Choroid plexus epithelial cell (primary cell): Measurements from ENCODE around the gene PNLIPRP3.
A peak's percentile ranks its signal among the peaks of the same experiment; 100 is the strongest.

Experiments
- DNase-seq: peaks from one replicate; pipeline ENCODE4 v3.0.0-alpha.2; 2010; ENCODE audit warnings: low read depth
- H3K4me3 ChIP-seq: 2 replicates; pipeline ENCODE4 v1.5.1; 2011; ENCODE audit warnings: low read depth, mild to moderate bottlenecking, control low read depth, low read length, moderate library complexity
- TF ChIP-seq, protein P1 (sequence below): conservative IDR thresholded peaks from 2 replicates; pipeline ENCODE4 v1.5.1; 2011; ENCODE audit warnings: low read depth, mild to moderate bottlenecking, control low read depth, inconsistent platforms, low read length, moderate library complexity

Gene PNLIPRP3

DNA sequence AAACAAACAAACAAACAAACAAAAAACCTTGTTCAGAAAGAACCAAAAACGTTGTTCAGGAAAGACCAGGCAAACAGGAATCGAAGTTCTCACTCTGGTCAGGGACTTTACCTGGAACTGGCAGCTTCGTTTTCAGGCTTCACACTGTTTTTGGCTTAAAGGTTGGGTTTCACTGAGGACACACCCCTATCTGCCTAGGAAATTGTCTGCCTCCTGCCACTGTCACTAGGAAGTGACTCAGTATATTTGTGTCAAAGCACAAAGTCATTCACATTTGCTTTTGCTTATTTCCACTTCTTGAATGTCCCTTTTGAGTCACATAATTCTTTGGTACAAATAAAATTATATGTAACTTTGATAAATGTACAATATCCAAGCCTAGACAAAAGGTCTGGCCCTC, 37.9 kb downstream of the PNLIPRP3 start:
- no peak overlapping the region for H3K4me3 ChIP-seq
- DNase-seq = no peak
- TF ChIP-seq, protein P1, sequence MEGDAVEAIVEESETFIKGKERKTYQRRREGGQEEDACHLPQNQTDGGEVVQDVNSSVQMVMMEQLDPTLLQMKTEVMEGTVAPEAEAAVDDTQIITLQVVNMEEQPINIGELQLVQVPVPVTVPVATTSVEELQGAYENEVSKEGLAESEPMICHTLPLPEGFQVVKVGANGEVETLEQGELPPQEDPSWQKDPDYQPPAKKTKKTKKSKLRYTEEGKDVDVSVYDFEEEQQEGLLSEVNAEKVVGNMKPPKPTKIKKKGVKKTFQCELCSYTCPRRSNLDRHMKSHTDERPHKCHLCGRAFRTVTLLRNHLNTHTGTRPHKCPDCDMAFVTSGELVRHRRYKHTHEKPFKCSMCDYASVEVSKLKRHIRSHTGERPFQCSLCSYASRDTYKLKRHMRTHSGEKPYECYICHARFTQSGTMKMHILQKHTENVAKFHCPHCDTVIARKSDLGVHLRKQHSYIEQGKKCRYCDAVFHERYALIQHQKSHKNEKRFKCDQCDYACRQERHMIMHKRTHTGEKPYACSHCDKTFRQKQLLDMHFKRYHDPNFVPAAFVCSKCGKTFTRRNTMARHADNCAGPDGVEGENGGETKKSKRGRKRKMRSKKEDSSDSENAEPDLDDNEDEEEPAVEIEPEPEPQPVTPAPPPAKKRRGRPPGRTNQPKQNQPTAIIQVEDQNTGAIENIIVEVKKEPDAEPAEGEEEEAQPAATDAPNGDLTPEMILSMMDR = no peak

DNA sequence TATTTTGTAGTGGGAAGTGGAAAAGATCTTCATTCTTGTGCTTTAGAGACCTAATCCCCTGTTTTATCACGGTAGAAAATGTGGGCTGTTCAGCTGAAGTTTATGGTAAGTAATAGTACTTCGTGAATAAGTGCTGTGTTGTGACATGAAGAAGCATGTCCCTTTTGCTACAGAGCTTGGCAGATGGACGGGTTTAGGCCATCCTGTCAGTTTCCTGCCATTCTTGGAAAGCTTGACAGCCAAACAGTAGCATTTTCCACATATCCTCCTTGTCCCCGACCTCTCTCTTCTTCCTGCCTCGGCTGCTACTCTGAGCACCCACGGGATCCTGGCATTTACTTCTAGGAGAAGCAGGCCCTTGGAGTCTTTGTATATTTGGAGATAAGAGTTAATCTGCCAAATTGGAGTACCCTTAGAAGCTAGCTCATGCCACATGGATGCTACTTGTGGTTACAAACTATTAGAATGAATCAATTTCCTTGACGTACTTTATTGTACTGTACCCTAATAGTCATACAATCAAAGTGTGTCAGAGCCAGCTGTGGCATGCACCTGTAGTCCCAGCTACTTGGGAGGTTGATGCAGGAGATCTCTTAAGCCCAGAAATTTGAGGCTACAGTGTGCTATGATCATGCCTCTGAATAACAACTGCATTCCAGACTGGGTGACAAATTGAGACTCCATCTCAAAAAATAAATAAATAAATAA, 39.2 kb downstream of the PNLIPRP3 start:
- no peak for DNase-seq
- H3K4me3 ChIP-seq = no peak overlapping the region
- TF ChIP-seq, protein P1 = no peak

DNA sequence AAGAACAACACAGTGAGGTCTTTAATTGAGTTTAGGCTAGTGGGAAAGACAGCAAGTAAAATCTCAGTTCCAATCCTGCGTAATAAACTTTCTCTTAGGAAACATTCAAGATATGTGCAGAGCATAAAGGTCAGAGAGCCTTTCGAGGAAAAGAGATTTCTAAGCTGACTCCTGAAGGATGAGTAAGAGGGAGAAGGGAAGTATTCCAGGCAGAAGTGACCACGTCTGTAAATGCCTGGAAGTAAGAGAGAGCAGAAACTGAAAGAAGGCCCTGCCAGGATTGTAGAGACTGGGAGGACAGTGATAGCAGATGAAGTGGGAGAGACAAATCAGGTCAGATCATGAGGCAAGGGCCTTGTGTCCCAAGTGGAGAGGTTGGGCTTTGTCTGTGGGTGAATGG, 41.8 kb downstream of the PNLIPRP3 start:
- TF ChIP-seq, protein P1 = no peak

DNA sequence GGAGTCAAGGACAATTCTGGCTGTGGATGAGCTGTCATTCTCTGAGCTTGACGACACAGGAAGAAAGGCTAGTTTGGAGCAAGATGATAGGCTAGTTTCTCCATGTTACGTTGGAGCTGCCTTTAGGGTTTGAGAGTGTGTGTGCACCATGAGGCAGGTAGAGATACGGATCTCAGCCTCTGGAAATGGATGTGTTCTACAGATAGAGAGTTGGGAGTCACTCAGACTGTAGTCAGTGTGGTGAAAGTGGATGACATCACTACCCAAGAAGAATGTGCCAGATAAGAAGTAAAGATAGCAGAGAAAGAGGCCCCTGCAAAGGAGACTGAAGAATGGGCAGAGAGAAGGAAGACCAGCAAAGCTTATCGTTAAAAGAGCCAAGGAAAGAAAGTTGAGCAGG, 42.4 kb downstream of the PNLIPRP3 start:
- H3K4me3 ChIP-seq = no peak overlapping the region
- TF ChIP-seq, protein P1 = no peak
- no peak for DNase-seq

More for the DNA sequence above, 41.8 kb downstream of the PNLIPRP3 start:
- DNase-seq = no peak
- no peak overlapping the region for H3K4me3 ChIP-seq

- no peak overlapping the region for H3K4me3 ChIP-seq
- peak; percentile 2 for DNase-seq
- TF ChIP-seq, protein P1 = peak; percentile 21
Measured at GRCh38 chr10:116470768-116471415, 43.2 kb downstream of the PNLIPRP3 start.

GRCh38 chr10:116472891-116473290, 45.2 kb downstream of the PNLIPRP3 start:
- no peak overlapping the region for H3K4me3 ChIP-seq
- TF ChIP-seq, protein P1 = no peak
- DNase-seq = no peak

DNA sequence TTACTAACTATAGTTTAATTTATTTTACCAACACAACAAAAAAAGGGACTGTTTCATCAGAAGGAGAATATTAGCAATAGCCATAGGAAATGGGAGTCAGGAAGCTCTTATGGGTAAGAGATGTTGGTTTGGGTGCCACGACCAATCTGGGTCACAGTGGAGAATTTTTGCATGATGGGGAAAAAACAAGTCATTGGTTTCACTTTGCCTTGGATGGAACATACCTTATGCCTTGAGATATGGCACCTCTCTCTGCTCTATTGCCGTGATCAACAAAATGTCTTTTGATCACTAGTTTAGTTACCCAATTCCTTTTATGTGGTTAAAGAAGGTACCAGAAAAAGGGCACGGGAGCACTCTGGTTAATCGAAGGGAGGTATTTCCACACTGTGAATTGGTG, 48.2 kb downstream of the PNLIPRP3 start:
- DNase-seq = no peak
- TF ChIP-seq, protein P1 = no peak
- H3K4me3 ChIP-seq = no peak overlapping the region
